NCI-H1092 (cell line): Measurements from ENCODE around the gene TAF11L13.

Experiments used
- DNase-seq: peaks from one replicate; lab custom pipeline; 2025; lab: John Stamatoyannopoulos, UW

The TAF11L13 gene

DNA sequence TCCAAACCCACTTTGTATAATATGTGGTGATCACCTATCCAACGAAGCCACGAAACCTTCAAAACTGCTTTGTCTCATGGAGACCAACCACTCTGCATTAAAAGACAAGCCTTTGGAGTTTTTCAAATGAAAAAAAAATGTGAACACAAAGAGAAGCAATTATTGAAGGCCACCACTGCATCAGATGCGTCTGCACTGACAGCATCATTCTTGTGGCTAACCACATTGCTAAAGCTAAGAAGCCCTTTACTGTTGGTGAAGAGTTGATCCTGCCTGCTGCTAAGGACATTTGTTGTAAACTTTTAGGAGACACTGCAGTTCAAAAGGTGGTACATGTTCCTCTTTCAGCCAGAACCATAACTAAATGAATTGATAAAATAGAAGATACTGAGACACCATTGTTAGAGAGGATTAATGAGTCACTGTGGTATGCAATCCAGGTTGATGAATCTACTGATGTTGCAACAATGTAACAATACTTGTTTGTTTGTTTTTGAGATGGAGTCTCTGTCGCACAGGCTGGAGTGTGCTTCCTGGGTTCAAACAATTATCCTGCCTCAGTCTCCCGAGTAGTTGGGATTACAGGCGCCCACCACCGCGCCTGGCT, 47.8 kb downstream of the TAF11L13 start:
- no peak for DNase-seq

DNA sequence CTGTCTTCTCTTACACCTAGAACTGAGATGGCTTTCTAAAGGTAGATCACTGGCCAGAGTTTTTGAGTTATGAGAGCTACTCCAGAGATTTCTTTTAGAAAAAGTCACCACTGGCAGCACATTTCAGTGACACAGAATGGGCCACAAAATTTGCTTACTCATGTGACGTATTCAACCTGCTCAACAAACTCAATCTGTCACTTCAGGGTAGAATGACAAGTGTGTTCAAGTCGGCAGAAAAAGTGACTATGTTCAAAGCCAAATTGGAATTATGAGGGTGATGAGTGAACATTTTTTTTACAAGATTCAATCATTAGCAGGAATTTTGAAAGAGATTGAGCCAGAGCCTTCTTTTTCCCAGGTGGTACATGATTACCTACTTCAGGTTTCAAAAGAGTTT, 48.8 kb downstream of the TAF11L13 start:
- DNase-seq: no peak
